ENCODE data around the gene RFX8.

- TF ChIP-seq POLR2A (IDR thresholded peaks at IDR 0.05; ENCODE audit: low read depth, low read length) (no peak), RFX5 (IDR thresholded peaks at IDR 0.05; ENCODE audit: low read depth, low read length) (no peak), SMC3 (IDR thresholded peaks at IDR 0.05; ENCODE audit: low read depth, low read length) (no peak), MAFK (IDR thresholded peaks at IDR 0.05; ENCODE audit: low read depth, low read length) (no peak), BHLHE40 (IDR thresholded peaks at IDR 0.05; ENCODE audit: low read depth, low read length) (no peak)
- TF ChIP-seq, protein P1, sequence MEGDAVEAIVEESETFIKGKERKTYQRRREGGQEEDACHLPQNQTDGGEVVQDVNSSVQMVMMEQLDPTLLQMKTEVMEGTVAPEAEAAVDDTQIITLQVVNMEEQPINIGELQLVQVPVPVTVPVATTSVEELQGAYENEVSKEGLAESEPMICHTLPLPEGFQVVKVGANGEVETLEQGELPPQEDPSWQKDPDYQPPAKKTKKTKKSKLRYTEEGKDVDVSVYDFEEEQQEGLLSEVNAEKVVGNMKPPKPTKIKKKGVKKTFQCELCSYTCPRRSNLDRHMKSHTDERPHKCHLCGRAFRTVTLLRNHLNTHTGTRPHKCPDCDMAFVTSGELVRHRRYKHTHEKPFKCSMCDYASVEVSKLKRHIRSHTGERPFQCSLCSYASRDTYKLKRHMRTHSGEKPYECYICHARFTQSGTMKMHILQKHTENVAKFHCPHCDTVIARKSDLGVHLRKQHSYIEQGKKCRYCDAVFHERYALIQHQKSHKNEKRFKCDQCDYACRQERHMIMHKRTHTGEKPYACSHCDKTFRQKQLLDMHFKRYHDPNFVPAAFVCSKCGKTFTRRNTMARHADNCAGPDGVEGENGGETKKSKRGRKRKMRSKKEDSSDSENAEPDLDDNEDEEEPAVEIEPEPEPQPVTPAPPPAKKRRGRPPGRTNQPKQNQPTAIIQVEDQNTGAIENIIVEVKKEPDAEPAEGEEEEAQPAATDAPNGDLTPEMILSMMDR (conservative IDR thresholded peaks at IDR 0.05; ENCODE audit: low read depth, low read length): no peak
- TF ChIP-seq, protein P2, sequence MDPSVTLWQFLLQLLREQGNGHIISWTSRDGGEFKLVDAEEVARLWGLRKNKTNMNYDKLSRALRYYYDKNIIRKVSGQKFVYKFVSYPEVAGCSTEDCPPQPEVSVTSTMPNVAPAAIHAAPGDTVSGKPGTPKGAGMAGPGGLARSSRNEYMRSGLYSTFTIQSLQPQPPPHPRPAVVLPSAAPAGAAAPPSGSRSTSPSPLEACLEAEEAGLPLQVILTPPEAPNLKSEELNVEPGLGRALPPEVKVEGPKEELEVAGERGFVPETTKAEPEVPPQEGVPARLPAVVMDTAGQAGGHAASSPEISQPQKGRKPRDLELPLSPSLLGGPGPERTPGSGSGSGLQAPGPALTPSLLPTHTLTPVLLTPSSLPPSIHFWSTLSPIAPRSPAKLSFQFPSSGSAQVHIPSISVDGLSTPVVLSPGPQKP (IDR thresholded peaks at IDR 0.05; ENCODE audit: borderline replicate concordance, low read depth, low read length): no peak
These were observed 40.6 kb upstream of the RFX8 start for GRCh38 chr2:101515477-101515876.

All from IMR-90 (cell line).